Spleen (tissue), 11 donors: ENCODE measurements around the gene PARD3. TPM values are rescaled to one million over a fixed set of nuclear protein-coding genes. Genes with fewer than 3 reads are reported as not detected.

Experiments
- DNase-seq: peaks from one replicate; pipeline ENCODE4 v3.0.0-alpha.2; 2020
- H3K27ac ChIP-seq, 8 donors: fragments of 200-600 bp; sonication (generic) in 7 of 8; 1 replicate in 4 of 8; 2 replicates in 4 of 8; pipeline versions ENCODE4 v1.5.0 to v1.8.0; 2016 to 2021; ENCODE audit warnings: inconsistent platforms in 4 of 8, mild to moderate bottlenecking in 4 of 8, moderate library complexity in 1 of 8
- H3K27me3 ChIP-seq, 7 donors: fragments of 200-600 bp; sonication (generic) in 6 of 7; replicated peaks in 1 of 7; 1 replicate in 4 of 7; 2 replicates in 3 of 7; pipeline versions ENCODE4 v1.5.0 to v1.8.0; 2016 to 2021; ENCODE audit warnings: inconsistent platforms in 3 of 7, mild to moderate bottlenecking in 1 of 7
- H3K36me3 ChIP-seq, 6 donors: fragments of 200-600 bp; sonication (generic) in 5 of 6; 1 replicate in 4 of 6; 2 replicates in 2 of 6; pipeline versions ENCODE4 v1.5.0 to v1.8.0; 2016 to 2021; ENCODE audit warnings: inconsistent platforms in 2 of 6
- H3K4me1 ChIP-seq, 6 donors: fragments of 200-600 bp; sonication (generic) in 5 of 6; 1 replicate in 3 of 6; 2 replicates in 3 of 6; pipeline versions ENCODE4 v1.5.0 to v1.8.0; 2016 to 2021; ENCODE audit warnings: inconsistent platforms in 3 of 6
- H3K4me3 ChIP-seq, 8 donors: fragments of 200-600 bp; sonication (generic) in 7 of 8; 1 replicate in 4 of 8; 2 replicates in 4 of 8; pipeline versions ENCODE4 v1.5.0 to v1.8.0; 2016 to 2021; ENCODE audit warnings: inconsistent platforms in 4 of 8, mild to moderate bottlenecking in 4 of 8, moderate library complexity in 2 of 8
- H3K9me3 ChIP-seq, 8 donors: fragments of 200-600 bp; sonication (generic) in 7 of 8; 1 replicate in 4 of 8; 2 replicates in 4 of 8; pipeline versions ENCODE4 v1.5.0 to v1.8.0; 2016 to 2021; ENCODE audit warnings: inconsistent platforms in 4 of 8
- CTCF ChIP-seq, 11 experiments: fragments of 200-600 bp in 7 of 11; fragments of 450-650 bp in 4 of 11; sonication (generic) in 4 of 11; IDR thresholded peaks in 8 of 11; conservative IDR thresholded peaks in 3 of 11; 1 replicate in 7 of 11; 2 replicates in 4 of 11; pipeline versions ENCODE4 v1.4.0 to v1.8.0; 2016 to 2021; ENCODE audit warnings: antibody characterized with exemption in 11 of 11, inconsistent platforms in 4 of 11, mild to moderate bottlenecking in 1 of 11
- POLR2A ChIP-seq, 3 donors: fragments of 450-650 bp; IDR thresholded peaks; one replicate each; pipeline ENCODE4 v1.5.1; 2017; ENCODE audit warnings: antibody characterized with exemption in 3 of 3, mild to moderate bottlenecking in 1 of 3
- POLR2AphosphoS5 ChIP-seq, 3 donors: sonication (generic); formaldehyde crosslinking; IDR thresholded peaks; one replicate each; pipeline ENCODE4 v1.5.1; 2017; ENCODE audit warnings: antibody characterized with exemption in 3 of 3
- WGBS, 5 donors: extraction: QIAGEN DNeasy Blood & Tissue Kit in 3 of 5; methylation state at CpG; one replicate each; pipeline versions ENCODE4 v1.1.5 to v1.1.7; 2013 to 2018; 5-methylcytosine and 5-hydroxymethylcytosine counted together
- intact Hi-C: fragments of 100-400 bp; cut with DNase I; formaldehyde crosslinking; loops from one replicate; pipeline ENCODE4 v1.15.0; 2023; ENCODE audit warnings: low total_unique reads
- polyA plus RNA-seq, 3 donors: library from polyadenylated mRNA; stranded (reverse); fragments of 200-250 nt; gene quantifications; one replicate each; pipeline ENCODE4 v1.2.1, GENCODE V29; 2013
- total RNA-seq, 7 donors: library from RNA; depleted of rRNA in 3 of 7; stranded (reverse); fragments of >200 nt in 3 of 7; fragmentation: NEBNext Ultra II Directional in 4 of 7; extraction: Animal tissue kit (Norgen Biotek cat#: 25700) in 4 of 7; gene quantifications; one replicate each; pipeline versions ENCODE4 v1.1.0 to v1.2.1, GENCODE V29; 2016 to 2021
- donor health status: healthy with polysubstance abuse.
- donor health status: DM: no; HTN: no; CAD: no; lungs with moderate emphysema.
- donor health status: DM: no; HTN: no; CAD: no.
- donor health status: Bipolar disorder and iron deficiency.
- donor health status: healthy.
- donor health status: DM: no; HTN: no; CAD: no.
- donor health status: DM: yes; HTN: yes; CAD: no.

PARD3 gene
- total and polyA plus RNA-seq, 10 donors, result 2.8 to 18.9 (median 10.8) TPM

GRCh38 chr10:34222359-34222758 lies 592.7 kb downstream of the PARD3 start:
- Histone ChIP-seq H3K4me1 (no peaks in the 10 kb centered on the region), H3K27ac (no peak overlapping the region)
- 86 to 95% (median 89%) methylated on average over 4 of the region's 4 CpGs for WGBS, 5 donors

GRCh38 chr10:34219753-34220548 lies 595.1 kb downstream of the PARD3 start:
- 70 to 79% (median 74%) methylated on average over 10 of the region's 10 CpGs for WGBS, 5 donors
- no peak overlapping the region for H3K4me3 ChIP-seq
- no peaks in the 10 kb centered on the region for H3K4me1 ChIP-seq
- H3K9me3 ChIP-seq, result no peaks in the 10 kb centered on the region
- no peak for DNase-seq
- no peaks in the 10 kb centered on the region for H3K27me3 ChIP-seq
- H3K27ac ChIP-seq, result no peak overlapping the region
- no peaks in the 10 kb centered on the region for H3K36me3 ChIP-seq
- intact Hi-C loops, result no loop called here
- no peak for TF ChIP-seq POLR2AphosphoS5 (IDR thresholded peaks at IDR 0.05)
- TF ChIP-seq CTCF (IDR thresholded peaks at IDR 0.05 in 8 of 11, conservative IDR thresholded peaks at IDR 0.05 in 3 of 11), result no peak
- no peak for TF ChIP-seq POLR2A (IDR thresholded peaks at IDR 0.05)

More at GRCh38 chr10:34222359-34222758, 592.7 kb downstream of the PARD3 start:
- Histone ChIP-seq H3K9me3 (peaks cover 0 to 13% (median 6%) of the 10 kb centered on the region in 8 donors), H3K36me3 (no peaks in the 10 kb centered on the region), H3K4me3 (no peak overlapping the region), H3K27me3 (no peaks in the 10 kb centered on the region)
- intact Hi-C loops, result no loop called here
- TF ChIP-seq CTCF (IDR thresholded peaks at IDR 0.05 in 8 of 11, conservative IDR thresholded peaks at IDR 0.05 in 3 of 11), result no peak
- no peak for TF ChIP-seq POLR2A (IDR thresholded peaks at IDR 0.05)
- no peak for TF ChIP-seq POLR2AphosphoS5 (IDR thresholded peaks at IDR 0.05)
- DNase-seq, result no peak

- H3K27me3 ChIP-seq, result no peaks in the 10 kb centered on the region
- no peak for TF ChIP-seq POLR2A (IDR thresholded peaks at IDR 0.05)
- no peak for TF ChIP-seq CTCF (IDR thresholded peaks at IDR 0.05 in 8 of 11, conservative IDR thresholded peaks at IDR 0.05 in 3 of 11)
- TF ChIP-seq POLR2AphosphoS5 (IDR thresholded peaks at IDR 0.05), result no peak
- no peaks in the 10 kb centered on the region for H3K36me3 ChIP-seq
- H3K4me3 ChIP-seq, result no peak overlapping the region
- DNase-seq, result no peak
- 86 to 96% (median 94%) methylated on average over 7 of the region's 7 CpGs for WGBS, 5 donors
- no peaks in the 10 kb centered on the region for H3K9me3 ChIP-seq
- intact Hi-C loops, result no loop called here
- no peak overlapping the region for H3K27ac ChIP-seq
- no peaks in the 10 kb centered on the region for H3K4me1 ChIP-seq
Measured at GRCh38 chr10:34217524-34217923, 597.6 kb downstream of the PARD3 start.

- 84 to 95% (median 93%) methylated on average over 2 of the region's 2 CpGs for WGBS, 5 donors
- intact Hi-C loops, result no loop called here
- no peak for TF ChIP-seq POLR2AphosphoS5 (IDR thresholded peaks at IDR 0.05)
- TF ChIP-seq CTCF (IDR thresholded peaks at IDR 0.05 in 8 of 11, conservative IDR thresholded peaks at IDR 0.05 in 3 of 11), result no peak
- TF ChIP-seq POLR2A (IDR thresholded peaks at IDR 0.05), result no peak
Measured at GRCh38 chr10:34216348-34216945, 598.6 kb downstream of the PARD3 start.

More at GRCh38 chr10:34216348-34216945, 598.6 kb downstream of the PARD3 start:
- no peaks in the 10 kb centered on the region for H3K4me1 ChIP-seq
- H3K36me3 ChIP-seq, result no peaks in the 10 kb centered on the region
- no peak for DNase-seq
- no peaks in the 10 kb centered on the region for H3K9me3 ChIP-seq
- H3K4me3 ChIP-seq, result no peak overlapping the region
- H3K27me3 ChIP-seq, result no peaks in the 10 kb centered on the region
- no peak overlapping the region for H3K27ac ChIP-seq
